ENCODE data around the gene MISP3. TPM values are rescaled to one million over a fixed set of nuclear protein-coding genes. Genes with fewer than 3 reads are reported as not detected.

The MISP3 gene
- total RNA-seq, 4 donors from 2014 or later, result 1.8 to 7.8 (median 7.2) TPM

DNA sequence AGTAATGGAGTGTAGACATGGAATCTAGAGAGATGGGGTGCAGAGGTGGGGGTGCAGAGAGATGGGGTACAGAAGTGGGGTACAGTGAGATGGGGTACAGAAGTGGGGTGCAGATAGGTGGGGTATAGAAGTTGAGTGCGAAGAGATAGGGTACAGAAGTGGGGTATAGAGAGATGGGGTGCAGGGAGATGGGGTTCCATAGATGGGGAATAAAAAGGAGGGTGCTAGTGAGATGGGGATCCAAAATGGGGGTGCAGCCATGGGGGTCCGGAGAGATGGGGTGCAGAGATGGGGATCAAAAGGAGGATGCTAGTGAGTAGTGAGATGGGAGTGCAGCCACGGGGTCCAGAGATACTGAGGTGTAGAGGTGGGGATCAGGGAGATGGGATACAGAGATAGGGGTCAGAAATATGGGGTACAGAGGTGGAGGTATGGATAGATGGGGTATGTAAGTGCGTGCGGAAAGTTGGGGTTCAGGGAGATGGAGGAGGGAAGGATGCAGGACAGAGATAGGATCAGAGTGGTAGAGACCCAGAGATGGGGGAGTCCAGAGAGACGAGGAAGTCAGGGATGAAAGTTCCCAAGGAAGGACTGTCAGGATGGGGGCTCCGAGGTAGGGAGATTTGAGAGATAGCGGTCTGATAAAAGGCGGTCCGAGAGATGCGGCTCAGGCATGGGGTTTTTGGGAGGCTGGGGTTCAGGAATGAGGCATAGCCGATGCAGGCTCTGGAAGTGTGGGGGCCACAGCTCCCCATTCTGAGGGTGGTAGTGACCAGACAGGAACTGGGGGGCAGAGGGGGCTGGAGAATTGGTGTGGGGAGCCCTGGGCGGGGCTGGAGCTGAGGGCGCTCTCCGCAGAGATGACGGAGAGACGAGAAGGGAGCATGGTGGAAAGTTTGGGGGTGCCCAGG, 14.1 kb upstream of the MISP3 start:
- no peak for TF ChIP-seq EP300 (IDR thresholded peaks at IDR 0.05)
- TF ChIP-seq, protein P1, sequence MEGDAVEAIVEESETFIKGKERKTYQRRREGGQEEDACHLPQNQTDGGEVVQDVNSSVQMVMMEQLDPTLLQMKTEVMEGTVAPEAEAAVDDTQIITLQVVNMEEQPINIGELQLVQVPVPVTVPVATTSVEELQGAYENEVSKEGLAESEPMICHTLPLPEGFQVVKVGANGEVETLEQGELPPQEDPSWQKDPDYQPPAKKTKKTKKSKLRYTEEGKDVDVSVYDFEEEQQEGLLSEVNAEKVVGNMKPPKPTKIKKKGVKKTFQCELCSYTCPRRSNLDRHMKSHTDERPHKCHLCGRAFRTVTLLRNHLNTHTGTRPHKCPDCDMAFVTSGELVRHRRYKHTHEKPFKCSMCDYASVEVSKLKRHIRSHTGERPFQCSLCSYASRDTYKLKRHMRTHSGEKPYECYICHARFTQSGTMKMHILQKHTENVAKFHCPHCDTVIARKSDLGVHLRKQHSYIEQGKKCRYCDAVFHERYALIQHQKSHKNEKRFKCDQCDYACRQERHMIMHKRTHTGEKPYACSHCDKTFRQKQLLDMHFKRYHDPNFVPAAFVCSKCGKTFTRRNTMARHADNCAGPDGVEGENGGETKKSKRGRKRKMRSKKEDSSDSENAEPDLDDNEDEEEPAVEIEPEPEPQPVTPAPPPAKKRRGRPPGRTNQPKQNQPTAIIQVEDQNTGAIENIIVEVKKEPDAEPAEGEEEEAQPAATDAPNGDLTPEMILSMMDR (IDR thresholded peaks at IDR 0.05), result no peak
- no peak for TF ChIP-seq POLR2A (IDR thresholded peaks at IDR 0.05)
- H3K36me3 ChIP-seq, result peaks cover 0 to 4% (median 0%) of the 10 kb centered on the region in 3 donors
- no peak for DNase-seq (ENCODE audit: low spot score in 2 of 2)
- peaks cover 0 to 22% (median 5%) of the 10 kb centered on the region in 4 donors for H3K4me1 ChIP-seq
- H3K9me3 ChIP-seq, result peaks cover 0 to 10% (median 0%) of the 10 kb centered on the region in 4 donors
- H3K4me3 ChIP-seq, result peak overlapping the region in 1 of 4 donors; percentile 48
- H3K27ac ChIP-seq, result no peak overlapping the region
- H3K27me3 ChIP-seq, result peaks cover 2 to 62% of the 10 kb centered on the region in 2 donors
- 23 to 24% methylated on average over 17 of the region's 17 CpGs for WGBS, 2 donors

DNA sequence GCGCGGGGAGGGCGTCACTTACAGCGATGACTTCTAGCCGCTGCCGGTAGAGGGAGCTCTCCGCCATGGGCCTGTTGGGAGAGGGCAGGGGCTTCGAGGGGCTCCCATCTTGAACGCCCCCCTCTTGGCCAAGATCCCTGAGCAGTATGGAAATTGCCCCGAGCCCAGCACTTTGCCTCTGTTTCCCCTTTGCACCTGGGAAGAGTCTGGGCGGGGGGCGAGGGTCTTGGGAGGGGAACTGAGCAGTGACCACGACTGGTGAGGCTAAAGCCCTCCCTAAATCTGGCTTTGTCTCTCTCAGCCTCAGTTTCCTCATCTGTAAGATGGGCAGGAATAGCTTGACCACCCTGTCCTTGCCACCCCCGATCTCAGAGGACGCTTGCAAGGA, 13.5 kb upstream of the MISP3 start:
- Histone ChIP-seq H3K4me3 (no peak overlapping the region), H3K9me3 (peaks cover 0 to 4% (median 0%) of the 10 kb centered on the region in 4 donors), H3K27me3 (peaks cover 2 to 62% of the 10 kb centered on the region in 2 donors), H3K4me1 (peaks cover 0 to 22% (median 5%) of the 10 kb centered on the region in 4 donors), H3K27ac (no peak overlapping the region), H3K36me3 (no peaks in the 10 kb centered on the region)
- no peak for DNase-seq (ENCODE audit: low spot score in 2 of 2)
- no peak for TF ChIP-seq EP300 (IDR thresholded peaks at IDR 0.05)
- TF ChIP-seq, protein P1 (IDR thresholded peaks at IDR 0.05), result peak; percentile 34 to 47 (median 41)
- WGBS, 2 donors, result 13 to 16% methylated on average over 14 to 15 of the region's 15 CpGs

DNA sequence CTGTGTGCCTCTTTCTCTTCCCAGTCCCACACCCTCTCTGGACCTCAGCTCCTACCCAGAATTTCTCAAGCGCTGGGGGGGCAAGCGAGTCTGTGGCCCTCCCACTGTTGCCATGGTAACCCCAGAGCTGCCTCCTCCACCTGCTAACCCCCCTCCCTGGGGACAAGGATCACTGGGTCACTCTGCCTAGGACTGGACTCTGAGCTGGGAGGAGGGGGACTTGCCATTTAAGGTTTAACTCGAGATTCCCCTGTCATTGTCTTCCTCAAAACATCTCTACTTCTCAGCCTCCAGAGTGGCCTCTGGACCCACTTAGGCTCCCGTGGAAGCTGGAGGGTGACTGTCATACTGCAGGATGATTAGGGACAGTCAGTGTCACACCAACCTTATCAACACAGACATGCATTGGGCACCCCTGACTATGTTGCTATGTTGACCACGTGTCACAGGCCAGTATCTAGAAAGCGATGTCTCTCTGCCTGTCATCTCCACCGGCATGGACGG, 12.9 kb upstream of the MISP3 start:
- Histone ChIP-seq H3K9me3 (no peaks in the 10 kb centered on the region), H3K27ac (no peak overlapping the region), H3K4me3 (no peak overlapping the region), H3K36me3 (no peaks in the 10 kb centered on the region), H3K27me3 (peaks cover 2 to 65% of the 10 kb centered on the region in 2 donors), H3K4me1 (peaks cover 0 to 22% (median 5%) of the 10 kb centered on the region in 4 donors)
- no peak for DNase-seq (ENCODE audit: low spot score in 2 of 2)
- WGBS, 2 donors, result 57 to 62% methylated on average over 8 of the region's 8 CpGs
- TF ChIP-seq, protein P1 (IDR thresholded peaks at IDR 0.05), result no peak

DNA sequence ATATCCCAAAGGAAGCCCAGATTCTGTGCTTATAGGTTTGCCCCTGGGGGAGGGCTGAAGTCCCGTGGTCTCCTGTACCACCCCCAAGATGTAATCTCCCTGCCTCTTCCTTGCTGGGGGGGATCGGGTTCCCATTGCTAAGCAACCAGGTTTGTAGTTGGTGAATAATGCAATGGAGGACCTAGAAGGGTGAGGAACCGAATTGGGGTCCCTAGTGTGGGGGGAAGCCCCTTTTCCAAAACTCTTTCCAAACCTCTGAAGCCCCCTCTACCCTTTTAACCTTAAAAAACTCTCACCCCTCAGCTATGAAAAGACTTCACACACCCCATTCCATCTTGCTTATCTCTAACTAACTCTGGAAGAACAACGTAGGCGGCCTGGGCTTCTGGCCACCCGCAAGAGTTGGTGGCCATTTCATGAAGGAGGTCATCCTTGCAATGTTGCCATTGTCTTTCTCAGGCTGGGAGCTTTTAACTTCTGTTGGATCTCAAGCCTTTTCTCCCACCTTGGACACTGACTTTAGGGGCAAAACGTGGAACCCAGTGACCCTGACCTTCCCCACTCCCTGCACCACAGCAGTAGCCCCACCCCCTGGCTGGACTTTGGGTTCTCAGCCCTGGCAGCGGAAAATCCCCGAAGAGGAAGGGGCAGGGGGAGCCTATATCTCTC, 11.4 kb upstream of the MISP3 start:
- peak overlapping the region in 1 of 4 donors; percentile 39 for H3K27ac ChIP-seq
- peaks cover 2 to 62% of the 10 kb centered on the region in 2 donors for H3K27me3 ChIP-seq
- no peak for TF ChIP-seq POLR2A (IDR thresholded peaks at IDR 0.05)
- TF ChIP-seq EP300 (IDR thresholded peaks at IDR 0.05), result no peak
- WGBS, 2 donors, result 54% methylated on average over 9 of the region's 9 CpGs
- peaks cover 0 to 22% (median 5%) of the 10 kb centered on the region in 4 donors for H3K4me1 ChIP-seq
- no peak overlapping the region for H3K4me3 ChIP-seq
- DNase-seq (ENCODE audit: low spot score in 2 of 2), result no peak
- no peaks in the 10 kb centered on the region for H3K36me3 ChIP-seq
- H3K9me3 ChIP-seq, result no peaks in the 10 kb centered on the region

DNA sequence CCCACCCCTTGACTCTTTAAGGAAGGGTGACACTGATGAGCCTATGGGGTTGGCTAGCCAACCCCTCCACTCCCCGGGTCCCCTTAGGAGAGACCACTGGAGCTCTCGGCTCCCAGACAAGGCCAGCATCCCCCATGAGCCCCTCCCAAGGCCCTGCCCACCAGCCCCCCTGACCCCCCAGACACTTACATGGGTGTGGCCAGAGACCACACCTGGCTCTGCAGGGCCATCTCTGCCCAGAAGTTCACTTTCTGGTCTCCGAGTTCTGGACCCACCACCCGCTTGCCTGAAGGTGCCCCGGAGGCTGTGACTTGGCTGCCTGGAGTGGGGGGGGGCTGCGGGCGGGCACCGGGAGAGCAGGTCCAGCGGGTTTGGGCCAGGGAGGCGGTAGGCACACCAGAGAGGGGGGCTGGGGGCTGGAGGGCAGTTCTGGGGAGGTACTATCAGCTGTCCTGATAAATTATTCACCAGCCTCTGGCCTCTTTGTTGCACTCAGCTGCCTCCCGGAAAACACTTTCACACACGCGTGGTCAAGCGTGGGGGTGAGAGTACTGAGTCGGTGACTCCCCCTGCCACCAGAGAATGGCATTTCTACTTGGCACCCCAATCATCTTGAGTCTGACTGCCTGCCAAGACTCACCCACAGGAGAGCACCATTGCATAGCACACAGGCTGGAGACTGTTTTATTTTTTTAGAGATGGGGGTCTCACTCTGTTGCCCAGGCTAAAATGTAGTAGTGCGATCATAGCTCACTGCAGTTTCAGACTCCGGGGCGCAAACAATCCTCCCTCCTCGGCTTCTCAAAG, 10.6 kb upstream of the MISP3 start, which contains the start of gene PALM3:
Gene PALM3 (minus strand): TSS at position 326 of the 807 bp plus-strand sequence. CDS start 96 bp downstream, at position 230.
- 64 to 65% methylated on average over 16 to 18 of the region's 19 CpGs for WGBS, 2 donors
- H3K36me3 ChIP-seq, result no peaks in the 10 kb centered on the region
- peak within 1 kb of the TSS in 1 of 4 donors; percentile 39 for H3K27ac ChIP-seq
- H3K9me3 ChIP-seq, result no peaks in the 10 kb centered on the region
- no peak within 1 kb of the TSS for H3K4me3 ChIP-seq
- peaks cover 2 to 59% of the 10 kb centered on the region in 2 donors for H3K27me3 ChIP-seq
- DNase-seq (ENCODE audit: low spot score in 2 of 2), result no peak
- no peak for TF ChIP-seq POLR2A (IDR thresholded peaks at IDR 0.05)
- TF ChIP-seq, protein P1 (IDR thresholded peaks at IDR 0.05), result no peak
- TF ChIP-seq EP300 (IDR thresholded peaks at IDR 0.05), result no peak
- H3K4me1 ChIP-seq, result peaks cover 0 to 20% (median 5%) of the 10 kb centered on the region in 4 donors
